Uterus (tissue), 2 donors: Measurements from ENCODE around the gene EXOC2.

Experiments
- CTCF ChIP-seq, 4 experiments: fragments of 200-600 bp in 2 of 4; fragments of 450-650 bp in 2 of 4; sonication (generic) in 2 of 4; IDR thresholded peaks; one replicate each; pipeline ENCODE4 v1.5.1; 2016 to 2019; ENCODE audit warnings: antibody characterized with exemption in 4 of 4, mild to moderate bottlenecking in 2 of 4, moderate library complexity in 1 of 4
- POLR2A ChIP-seq, 2 donors: fragments of 450-650 bp; IDR thresholded peaks; one replicate each; pipeline ENCODE4 v1.6.1; 2016; ENCODE audit warnings: antibody characterized with exemption in 2 of 2, mild to moderate bottlenecking in 1 of 2, moderate library complexity in 1 of 2

DNA sequence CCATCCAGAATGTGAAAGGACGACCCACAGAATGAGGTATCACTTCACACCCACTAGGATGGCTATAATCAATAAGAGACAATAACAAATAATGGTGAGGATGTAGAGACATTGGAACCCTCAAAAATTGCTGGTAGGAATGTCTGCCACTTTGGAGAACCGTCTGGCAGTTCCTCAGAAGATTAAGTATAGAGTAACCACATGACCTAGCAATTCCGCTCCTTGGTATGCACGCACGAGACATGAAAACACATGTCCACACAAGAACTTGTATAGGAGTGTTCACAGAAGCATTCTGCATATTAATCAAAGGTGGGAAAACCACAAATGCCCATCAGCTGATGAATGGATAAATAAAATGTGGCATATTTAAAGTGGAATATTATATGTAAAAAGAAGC is 200.8 kb downstream of the EXOC2 start:
- TF ChIP-seq CTCF (IDR thresholded peaks at IDR 0.05) = no peak
- TF ChIP-seq POLR2A (IDR thresholded peaks at IDR 0.05) = no peak
